ENCODE measurements around the gene PDYN. TPM values are rescaled to one million over a fixed set of nuclear protein-coding genes. Genes with fewer than 3 reads are reported as not detected.

Gene PDYN
- polyA plus RNA-seq, 3 donors: not detected

DNA sequence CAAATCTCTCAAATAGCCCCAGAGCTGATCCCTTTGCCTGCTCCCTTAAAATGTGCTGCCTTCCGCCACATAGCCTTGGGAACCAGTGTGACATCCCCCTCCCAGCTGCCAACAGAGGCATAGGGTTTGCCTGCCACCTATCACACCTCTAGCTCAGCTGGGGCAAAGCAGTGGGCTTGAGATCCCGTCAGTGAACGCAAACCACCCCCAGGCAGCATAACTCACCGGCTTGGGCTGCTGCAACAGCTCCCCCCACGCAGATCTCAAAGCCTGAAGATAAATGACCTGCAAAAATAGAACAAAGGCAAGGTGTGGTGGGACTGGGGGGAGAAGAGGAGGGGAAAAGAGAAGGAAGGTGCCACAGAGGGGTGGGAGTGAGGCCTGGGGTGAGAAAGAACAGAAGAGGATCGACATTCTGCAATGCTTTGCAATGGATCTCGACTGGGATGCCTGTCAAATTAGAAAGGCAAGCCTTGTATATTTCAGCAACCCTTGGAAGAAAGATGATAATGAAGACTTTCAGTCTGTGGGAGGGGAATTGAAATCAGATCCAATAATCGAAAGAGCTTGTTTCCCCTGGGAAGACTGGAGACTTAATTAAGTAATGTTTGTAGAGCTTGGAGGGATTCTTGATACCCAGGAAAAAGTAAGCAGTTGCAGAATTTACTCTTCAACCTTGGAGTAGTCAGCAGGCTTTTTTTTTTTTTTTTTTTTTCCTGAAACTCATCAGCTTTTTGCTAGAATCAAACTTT is 1.3 kb downstream of the PDYN start:
- H3K9me3 ChIP-seq (replicated peaks in 1 of 2; ENCODE audit: control insufficient read depth in 1 of 2, insufficient read depth in 1 of 2, low read length in 2 of 2): no peaks in the 10 kb centered on the region
- H3K27me3 ChIP-seq (ENCODE audit: control insufficient read depth in 2 of 2, insufficient read depth in 2 of 2, low read length in 2 of 2): peaks cover 10 to 64% of the 10 kb centered on the region in 2 donors
- H3K4me1 ChIP-seq (ENCODE audit: control insufficient read depth in 1 of 2, insufficient read depth in 2 of 2, low read length in 2 of 2): no peaks in the 10 kb centered on the region
- H3K36me3 Mint-ChIP-seq: no peaks in the 10 kb centered on the region
- no peaks in the 10 kb centered on the region for H3K79me2 ChIP-seq (ENCODE audit: insufficient read depth, low read length)
- no peak overlapping the region for H3K27ac Mint-ChIP-seq
- peaks cover 52 to 64% (median 63%) of the 10 kb centered on the region in 3 donors for H3K27me3 Mint-ChIP-seq (ENCODE audit: low read depth in 3 of 3)
- intact Hi-C loops (cut with micrococcal nuclease): no loop called here
- H3K4me3 ChIP-seq (replicated peaks in 1 of 3; ENCODE audit: low read depth in 2 of 3, low read length in 3 of 3): no peak overlapping the region
- H3K4me3 Mint-ChIP-seq: peak overlapping the region in 1 of 2 donors; percentile 29
- 61% methylated on average over 4 of the region's 8 CpGs for WGBS (ENCODE audit: insufficient coverage)
- no peak for DNase-seq
- H4K20me1 ChIP-seq (ENCODE audit: insufficient read depth, low read length): no peaks in the 10 kb centered on the region
- no peak overlapping the region for H3K4me2 ChIP-seq (replicated peaks; ENCODE audit: extremely low read depth, low read length, poor library complexity, severe bottlenecking)
- no peak overlapping the region for H3K27ac ChIP-seq (ENCODE audit: low read depth in 1 of 2, low read length in 2 of 2)
- H2AFZ ChIP-seq (ENCODE audit: insufficient read depth, low read depth, low read length, poor library complexity, severe bottlenecking): no peak overlapping the region
- no peak overlapping the region for H3K9ac ChIP-seq (ENCODE audit: insufficient read depth, low read length, poor library complexity, severe bottlenecking)
- TF ChIP-seq, protein P1, sequence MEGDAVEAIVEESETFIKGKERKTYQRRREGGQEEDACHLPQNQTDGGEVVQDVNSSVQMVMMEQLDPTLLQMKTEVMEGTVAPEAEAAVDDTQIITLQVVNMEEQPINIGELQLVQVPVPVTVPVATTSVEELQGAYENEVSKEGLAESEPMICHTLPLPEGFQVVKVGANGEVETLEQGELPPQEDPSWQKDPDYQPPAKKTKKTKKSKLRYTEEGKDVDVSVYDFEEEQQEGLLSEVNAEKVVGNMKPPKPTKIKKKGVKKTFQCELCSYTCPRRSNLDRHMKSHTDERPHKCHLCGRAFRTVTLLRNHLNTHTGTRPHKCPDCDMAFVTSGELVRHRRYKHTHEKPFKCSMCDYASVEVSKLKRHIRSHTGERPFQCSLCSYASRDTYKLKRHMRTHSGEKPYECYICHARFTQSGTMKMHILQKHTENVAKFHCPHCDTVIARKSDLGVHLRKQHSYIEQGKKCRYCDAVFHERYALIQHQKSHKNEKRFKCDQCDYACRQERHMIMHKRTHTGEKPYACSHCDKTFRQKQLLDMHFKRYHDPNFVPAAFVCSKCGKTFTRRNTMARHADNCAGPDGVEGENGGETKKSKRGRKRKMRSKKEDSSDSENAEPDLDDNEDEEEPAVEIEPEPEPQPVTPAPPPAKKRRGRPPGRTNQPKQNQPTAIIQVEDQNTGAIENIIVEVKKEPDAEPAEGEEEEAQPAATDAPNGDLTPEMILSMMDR (IDR thresholded peaks at IDR 0.05): no peak
- H3K36me3 ChIP-seq (replicated peaks in 1 of 2; ENCODE audit: control insufficient read depth in 1 of 2, insufficient read depth in 2 of 2, low read length in 2 of 2): no peaks in the 10 kb centered on the region
- no peaks in the 10 kb centered on the region for H3K4me1 Mint-ChIP-seq
- peaks cover 0 to 2% (median 0%) of the 10 kb centered on the region in 7 donors for H3K9me3 Mint-ChIP-seq

DNA sequence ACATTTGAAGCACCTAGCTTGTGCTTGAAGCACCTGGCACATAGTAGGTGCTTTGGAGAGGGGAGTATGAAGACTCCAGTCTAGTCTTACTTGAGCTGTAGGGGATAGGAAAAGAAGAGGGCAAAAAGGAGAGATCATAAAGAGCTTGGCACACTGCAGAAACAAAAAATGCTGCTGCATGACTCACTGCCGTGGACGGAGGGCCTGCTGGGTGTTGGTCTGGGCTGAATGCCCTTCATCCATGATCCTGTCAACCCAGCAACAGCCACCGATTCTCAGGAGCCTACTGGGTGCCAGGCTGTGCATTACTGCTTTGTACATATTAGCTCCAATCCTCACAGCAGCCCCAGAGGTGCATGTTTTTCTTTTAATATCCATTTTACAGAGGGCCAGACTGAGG is 6.0 kb downstream of the PDYN start:
- WGBS (ENCODE audit: insufficient coverage): 83% methylated on average over 2 of the region's 3 CpGs
- TF ChIP-seq, protein P1 (IDR thresholded peaks at IDR 0.05): no peak
- Histone ChIP-seq H3K4me3 (replicated peaks in 1 of 3; ENCODE audit: low read depth in 2 of 3, low read length in 3 of 3) (no peak overlapping the region), H3K4me1 (ENCODE audit: control insufficient read depth in 1 of 2, insufficient read depth in 2 of 2, low read length in 2 of 2) (peaks cover 6 to 10% of the 10 kb centered on the region in 2 donors), H3K9me3 (replicated peaks in 1 of 2; ENCODE audit: control insufficient read depth in 1 of 2, insufficient read depth in 1 of 2, low read length in 2 of 2) (no peaks in the 10 kb centered on the region), H3K27ac (ENCODE audit: low read depth in 1 of 2, low read length in 2 of 2) (no peak overlapping the region), H3K27me3 (ENCODE audit: control insufficient read depth in 2 of 2, insufficient read depth in 2 of 2, low read length in 2 of 2) (peaks cover 0 to 52% of the 10 kb centered on the region in 2 donors), H3K9ac (ENCODE audit: insufficient read depth, low read length, poor library complexity, severe bottlenecking) (no peak overlapping the region), H4K20me1 (ENCODE audit: insufficient read depth, low read length) (no peaks in the 10 kb centered on the region), H2AFZ (ENCODE audit: insufficient read depth, low read depth, low read length, poor library complexity, severe bottlenecking) (no peak overlapping the region), H3K79me2 (ENCODE audit: insufficient read depth, low read length) (no peaks in the 10 kb centered on the region), H3K36me3 (replicated peaks in 1 of 2; ENCODE audit: control insufficient read depth in 1 of 2, insufficient read depth in 2 of 2, low read length in 2 of 2) (no peaks in the 10 kb centered on the region), H3K4me2 (replicated peaks; ENCODE audit: extremely low read depth, low read length, poor library complexity, severe bottlenecking) (no peak overlapping the region)
- peaks cover 48 to 53% (median 50%) of the 10 kb centered on the region in 3 donors for H3K27me3 Mint-ChIP-seq (ENCODE audit: low read depth in 3 of 3)
- intact Hi-C loops (cut with micrococcal nuclease): no loop called here
- peaks cover 0 to 2% (median 0%) of the 10 kb centered on the region in 7 donors for H3K9me3 Mint-ChIP-seq
- H3K4me3 Mint-ChIP-seq: no peak overlapping the region
- peaks cover 10% of the 10 kb centered on the region for H3K4me1 Mint-ChIP-seq
- H3K36me3 Mint-ChIP-seq: no peaks in the 10 kb centered on the region
- no peak overlapping the region for H3K27ac Mint-ChIP-seq
- DNase-seq: no peak
